ENCODE measurements around the gene LRIT2.

DNA sequence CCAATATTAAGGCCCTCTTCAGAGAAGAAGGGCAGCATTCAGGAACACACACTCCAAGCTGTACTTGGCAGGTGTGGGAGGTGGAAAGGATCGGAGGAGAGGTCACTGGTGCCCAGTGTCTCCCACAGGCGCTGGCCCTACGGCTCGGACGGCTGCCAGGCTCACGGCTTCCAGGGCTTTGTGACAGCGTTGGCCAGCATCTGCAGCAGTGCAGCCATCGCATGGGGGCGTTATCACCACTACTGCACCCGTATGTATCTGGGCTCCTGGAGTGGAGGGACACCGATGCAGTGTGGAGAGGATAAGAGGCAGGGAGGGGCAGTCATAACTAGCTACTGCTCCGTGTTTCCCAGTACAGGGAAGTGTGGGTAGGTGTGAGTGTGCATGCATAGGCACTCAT, 23.4 kb upstream of the LRIT2 start:
- no peak for TF ChIP-seq CTCF (IDR thresholded peaks at IDR 0.05; ENCODE audit: low read depth, low read length, poor library complexity, severe bottlenecking)
- TF ChIP-seq EZH2phosphoT487 (IDR thresholded peaks at IDR 0.05; ENCODE audit: borderline replicate concordance, low read length) = no peak

Measured in DOHH2 (cell line).